CD4-positive, alpha-beta memory T cell (primary cell): ENCODE data around the gene SPIN1. TPM values are rescaled to one million over a fixed set of nuclear protein-coding genes. Genes with fewer than 3 reads are reported as not detected.
"Not testable (repeated sequence)": the region's sequence is repeated elsewhere in the genome, so short reads cannot be mapped to it uniquely, and the experiment has no call there.

Source experiments
- CTCF ChIA-PET: fragments of 350-600 bp; sonication (Branson Sonifier 250); formaldehyde crosslinking; loops from one replicate; lab custom pipeline; 2021; ENCODE audit warnings: inconsistent platforms; ENCODE audit not compliant: partially characterized antibody; lab: Charles Lee
- POLR2A ChIA-PET: fragments of 350-600 bp; sonication (Branson Sonifier 250); formaldehyde crosslinking; loops from one replicate; lab custom pipeline; 2021; ENCODE audit not compliant: partially characterized antibody; lab: Charles Lee
- DNase-seq, 5 donors: peaks; one replicate each; pipeline versions ENCODE4 v3.0.0 to v3.0.0-alpha.2; 2020 to 2022; ENCODE audit warnings: mixed read lengths in 1 of 5
- H3K27ac ChIP-seq: one replicate; pipeline ENCODE4 v1.7.0; 2013; ENCODE audit warnings: low read depth, low read length
- H3K27me3 ChIP-seq: 2 replicates; pipeline ENCODE4 v1.7.0; 2013; ENCODE audit warnings: mild to moderate bottlenecking, low read length, moderate library complexity; ENCODE audit not compliant: insufficient read depth
- H3K36me3 ChIP-seq: 2 replicates; pipeline ENCODE4 v1.7.0; 2013; ENCODE audit warnings: mild to moderate bottlenecking, low read length, moderate library complexity; ENCODE audit not compliant: insufficient read depth
- H3K4me1 ChIP-seq: 2 replicates; pipeline ENCODE4 v1.7.0; 2013; ENCODE audit warnings: mild to moderate bottlenecking, low read length, moderate library complexity; ENCODE audit not compliant: insufficient read depth
- H3K4me3 ChIP-seq, 2 donors: one replicate each; pipeline ENCODE4 v1.7.0; 2013; ENCODE audit warnings: low read length in 2 of 2, mild to moderate bottlenecking in 1 of 2
- H3K9me3 ChIP-seq, 2 donors: one replicate each; pipeline ENCODE4 v1.7.0; 2013; ENCODE audit warnings: low read length in 2 of 2, control low read depth in 1 of 2; ENCODE audit not compliant: control insufficient read depth in 1 of 2
- H3K27ac Mint-ChIP-seq, 7 donors: one replicate each; pipeline ENCODE4 v1.8.0; 2020 to 2021; ENCODE audit warnings: mixed read lengths in 7 of 7, mild to moderate bottlenecking in 6 of 7, inconsistent platforms in 3 of 7, moderate library complexity in 3 of 7
- H3K27me3 Mint-ChIP-seq, 2 donors: one replicate each; pipeline ENCODE4 v1.8.0; 2020 to 2021; ENCODE audit warnings: mixed read lengths in 2 of 2
- H3K36me3 Mint-ChIP-seq, 2 donors: one replicate each; pipeline ENCODE4 v1.8.0; 2020 to 2021; ENCODE audit warnings: mixed read lengths in 2 of 2, inconsistent platforms in 1 of 2, mild to moderate bottlenecking in 1 of 2
- H3K4me1 Mint-ChIP-seq, 4 donors: one replicate each; pipeline ENCODE4 v1.8.0; 2020 to 2021; ENCODE audit warnings: mixed read lengths in 4 of 4, mild to moderate bottlenecking in 1 of 4
- H3K4me3 Mint-ChIP-seq, 8 donors: one replicate each; pipeline ENCODE4 v1.8.0; 2020 to 2021; ENCODE audit warnings: mixed read lengths in 8 of 8, mild to moderate bottlenecking in 7 of 8, moderate library complexity in 6 of 8, inconsistent platforms in 3 of 8
- H3K9me3 Mint-ChIP-seq, 8 donors: one replicate each; pipeline ENCODE4 v1.8.0; 2020 to 2021; ENCODE audit warnings: mixed read lengths in 8 of 8, mild to moderate bottlenecking in 5 of 8, inconsistent platforms in 3 of 8, moderate library complexity in 1 of 8
- intact Hi-C: fragments of 100-400 bp; cut with micrococcal nuclease; formaldehyde crosslinking; loops from one replicate; pipeline ENCODE4 v1.15.1; 2023
- polyA plus RNA-seq, 2 donors: library from polyadenylated mRNA; unstranded; fragments of 300-500 nt; fragmentation: Illumina TruSeq; gene quantifications; one replicate each; pipeline ENCODE4 v1.2.3, GENCODE V29; 2021
- total RNA-seq, 2 experiments: library from RNA; stranded (reverse); gene quantifications; one replicate each; pipeline ENCODE4 v1.2.3, GENCODE V29; 2021

SPIN1 gene
- total and polyA plus RNA-seq, 4 experiments from 2014 or later, result 20.3 to 39.0 (median 28.9) TPM

GRCh38 chr9:88373045-88373444 is 15.2 kb upstream of the SPIN1 start:
- Histone ChIP-seq H3K4me1 (no peaks in the 10 kb centered on the region), H3K36me3 (no peaks in the 10 kb centered on the region), H3K4me3 (no peak overlapping the region), H3K9me3 (no peaks in the 10 kb centered on the region), H3K27me3 (no peaks in the 10 kb centered on the region), H3K27ac (no peak overlapping the region)
- intact Hi-C loops, result no loop called here
- DNase-seq, result no peak
- Mint-ChIP-seq H3K9me3 (peaks cover 2 to 26% (median 12%) of the 10 kb centered on the region in 8 donors), H3K4me3 (no peak overlapping the region), H3K4me1 (no peaks in the 10 kb centered on the region), H3K36me3 (peaks cover 1 to 2% of the 10 kb centered on the region in 2 donors), H3K27me3 (peaks cover 2 to 9% of the 10 kb centered on the region in 2 donors), H3K27ac (no peak overlapping the region)
- POLR2A ChIA-PET, result no interaction called here
- CTCF ChIA-PET, result no interaction called here

- Histone ChIP-seq H3K9me3 (no peaks in the 10 kb centered on the region), H3K27ac (no peak overlapping the region), H3K4me3 (no peak overlapping the region), H3K36me3 (no peaks in the 10 kb centered on the region), H3K4me1 (no peaks in the 10 kb centered on the region), H3K27me3 (no peaks in the 10 kb centered on the region)
- no peak overlapping the region for H3K27ac Mint-ChIP-seq
- H3K4me3 Mint-ChIP-seq, result no peak overlapping the region
- intact Hi-C loops, result no loop called here
- H3K4me1 Mint-ChIP-seq, result no peaks in the 10 kb centered on the region
- peaks cover 0 to 2% of the 10 kb centered on the region in 2 donors for H3K27me3 Mint-ChIP-seq
- POLR2A ChIA-PET, result no interaction called here
- H3K36me3 Mint-ChIP-seq, result no peaks in the 10 kb centered on the region
- DNase-seq, result no peak
- H3K9me3 Mint-ChIP-seq, result peaks cover 0 to 9% (median 3%) of the 10 kb centered on the region in 8 donors
- CTCF ChIA-PET, result no interaction called here
Observed at GRCh38 chr9:88378317-88378716, 9.9 kb upstream of the SPIN1 start.

DNA sequence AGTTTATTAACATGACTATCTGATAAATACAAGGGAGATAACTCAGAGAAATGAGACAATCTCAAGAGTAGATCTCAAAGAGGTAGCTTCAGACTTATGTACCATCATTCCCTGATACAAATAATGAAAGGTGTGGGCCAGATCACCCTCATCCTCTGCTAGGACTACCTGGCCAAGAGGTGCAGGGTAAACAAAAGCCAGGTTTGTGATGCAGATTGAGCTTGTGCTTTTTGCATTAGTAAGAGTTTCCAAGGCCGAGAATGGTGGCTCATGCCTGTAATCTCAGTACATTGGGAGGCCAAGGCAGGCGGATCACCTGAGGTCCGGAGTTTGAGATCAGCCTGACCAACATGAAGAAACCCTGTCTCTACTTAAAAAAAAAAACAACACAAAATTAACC is 8.9 kb upstream of the SPIN1 start:
- Mint-ChIP-seq H3K9me3 (peaks cover 0 to 8% (median 3%) of the 10 kb centered on the region in 8 donors), H3K27me3 (peaks cover 0 to 2% of the 10 kb centered on the region in 2 donors), H3K27ac (no peak overlapping the region), H3K4me1 (no peaks in the 10 kb centered on the region), H3K36me3 (no peaks in the 10 kb centered on the region), H3K4me3 (no peak overlapping the region)
- H3K9me3 ChIP-seq, result no peaks in the 10 kb centered on the region
- intact Hi-C loops, result no loop called here
- no peaks in the 10 kb centered on the region for H3K27me3 ChIP-seq
- H3K27ac ChIP-seq, result no peak overlapping the region
- H3K36me3 ChIP-seq, result no peaks in the 10 kb centered on the region
- H3K4me1 ChIP-seq, result no peaks in the 10 kb centered on the region
- no peak for DNase-seq
- ChIA-PET POLR2A (no interaction called here), CTCF (no interaction called here)
- no peak overlapping the region for H3K4me3 ChIP-seq

DNA sequence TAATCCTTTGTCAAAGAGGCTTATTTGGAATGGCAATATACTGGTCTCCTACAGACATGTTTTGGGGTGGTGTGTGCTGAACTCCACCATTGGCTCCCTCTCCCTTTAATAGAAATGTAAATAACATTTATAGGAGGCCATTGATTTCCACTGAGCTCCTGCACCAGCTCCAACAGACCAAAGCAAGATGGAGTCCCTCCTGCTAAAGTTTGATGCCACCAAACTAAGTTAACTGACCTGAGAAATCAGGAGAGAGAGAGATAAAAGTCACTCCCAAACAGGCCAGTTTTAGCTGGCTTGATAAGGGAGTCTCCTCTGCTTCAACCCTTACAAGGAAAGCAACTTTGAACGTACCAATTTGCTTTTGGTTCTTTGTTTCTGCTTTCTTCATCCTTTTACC is 8.1 kb upstream of the SPIN1 start:
- Mint-ChIP-seq H3K9me3 (peaks cover 0 to 8% (median 3%) of the 10 kb centered on the region in 8 donors), H3K4me1 (no peaks in the 10 kb centered on the region), H3K27ac (no peak overlapping the region), H3K4me3 (no peak overlapping the region), H3K36me3 (no peaks in the 10 kb centered on the region), H3K27me3 (peaks cover 0 to 2% of the 10 kb centered on the region in 2 donors)
- ChIA-PET POLR2A (no interaction called here), CTCF (no interaction called here)
- Histone ChIP-seq H3K9me3 (no peaks in the 10 kb centered on the region), H3K4me1 (no peaks in the 10 kb centered on the region), H3K27me3 (no peaks in the 10 kb centered on the region), H3K36me3 (no peaks in the 10 kb centered on the region), H3K4me3 (no peak overlapping the region), H3K27ac (no peak overlapping the region)
- intact Hi-C loops, result no loop called here
- DNase-seq, result no peak

DNA sequence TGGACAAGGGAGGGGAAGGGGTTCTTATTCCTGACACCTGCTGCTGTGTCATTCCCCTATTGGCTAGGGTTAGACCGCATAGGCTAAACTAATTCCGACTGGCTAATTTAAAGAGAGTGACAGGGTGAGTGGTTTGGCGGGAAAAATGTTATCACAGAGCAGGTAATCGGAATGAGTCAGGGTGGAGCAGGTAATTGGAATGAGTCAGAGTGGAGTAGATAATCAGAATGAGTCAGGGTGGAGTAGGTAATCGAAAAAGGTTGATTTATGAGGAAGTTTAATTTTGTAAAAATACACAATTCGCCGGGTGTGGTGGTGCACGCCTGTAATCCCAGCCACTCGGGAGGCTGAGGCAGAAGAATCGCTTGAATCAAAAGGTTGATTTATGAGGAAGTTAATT is 6.9 kb upstream of the SPIN1 start:
- CTCF ChIA-PET, H3K4me1 Mint-ChIP-seq, H3K9me3 Mint-ChIP-seq, H3K27ac ChIP-seq, DNase-seq, H3K9me3 ChIP-seq, H3K4me1 ChIP-seq, H3K36me3 Mint-ChIP-seq, intact Hi-C loops, H3K36me3 ChIP-seq, H3K4me3 ChIP-seq, H3K27me3 ChIP-seq, POLR2A ChIA-PET, H3K27me3 Mint-ChIP-seq, H3K4me3 Mint-ChIP-seq: not testable (repeated sequence)
- H3K27ac Mint-ChIP-seq, result peak overlapping the region in 1 of 7 donors; percentile 51

- CTCF ChIA-PET, result no interaction called here
- H3K4me1 ChIP-seq, result peaks cover 6% of the 10 kb centered on the region
- no peak overlapping the region for H3K4me3 Mint-ChIP-seq
- peaks cover 7 to 12% (median 9%) of the 10 kb centered on the region in 4 donors for H3K4me1 Mint-ChIP-seq
- H3K36me3 Mint-ChIP-seq, result peaks cover 0 to 3% of the 10 kb centered on the region in 2 donors
- no peak overlapping the region for H3K27ac ChIP-seq
- H3K9me3 ChIP-seq, result no peaks in the 10 kb centered on the region
- no peaks in the 10 kb centered on the region for H3K36me3 ChIP-seq
- intact Hi-C loops, result no loop called here
- peaks cover 0 to 2% (median 0%) of the 10 kb centered on the region in 8 donors for H3K9me3 Mint-ChIP-seq
- no peak overlapping the region for H3K27ac Mint-ChIP-seq
- POLR2A ChIA-PET, result no interaction called here
- no peak for DNase-seq
- H3K27me3 ChIP-seq, result no peaks in the 10 kb centered on the region
- H3K27me3 Mint-ChIP-seq, result no peaks in the 10 kb centered on the region
- no peak overlapping the region for H3K4me3 ChIP-seq
Observed at GRCh38 chr9:88383176-88383575, 5.1 kb upstream of the SPIN1 start.

- Mint-ChIP-seq H3K27ac (peak overlapping the region in 2 of 7 donors; percentile 37 to 98), H3K4me1 (peaks cover 9 to 30% (median 15%) of the 10 kb centered on the region in 4 donors), H3K4me3 (peak overlapping the region in 2 of 8 donors; percentile 10 to 46)
- H3K36me3 Mint-ChIP-seq, H3K27me3 Mint-ChIP-seq, CTCF ChIA-PET, POLR2A ChIA-PET, H3K9me3 Mint-ChIP-seq, H3K36me3 ChIP-seq, H3K9me3 ChIP-seq, H3K27me3 ChIP-seq, DNase-seq, H3K27ac ChIP-seq, H3K4me3 ChIP-seq: not testable (repeated sequence)
- intact Hi-C loops, result loop anchor here (5.0 kb wide), 3 partner anchors 64 to 1439 kb away; partner anchors contain the start of genes CKS2 and GAS1
- H3K4me1 ChIP-seq, result peaks cover 13% of the 10 kb centered on the region
Observed at GRCh38 chr9:88386137-88386536, 2.1 kb upstream of the SPIN1 start.
